Measurements from ENCODE around the gene MKLN1. TPM values are rescaled to one million over a fixed set of nuclear protein-coding genes. Genes with fewer than 3 reads are reported as not detected.
"Not testable (repeated sequence)": the region's sequence is repeated elsewhere in the genome, so short reads cannot be mapped to it uniquely, and the experiment has no call there.

Gene MKLN1
- total and polyA plus RNA-seq, 10 of the 15 experiments (the other 5 are each of a cell fraction or from before 2014, with no cell fraction given): 13.6 to 55.8 (median 29.3) TPM

DNA sequence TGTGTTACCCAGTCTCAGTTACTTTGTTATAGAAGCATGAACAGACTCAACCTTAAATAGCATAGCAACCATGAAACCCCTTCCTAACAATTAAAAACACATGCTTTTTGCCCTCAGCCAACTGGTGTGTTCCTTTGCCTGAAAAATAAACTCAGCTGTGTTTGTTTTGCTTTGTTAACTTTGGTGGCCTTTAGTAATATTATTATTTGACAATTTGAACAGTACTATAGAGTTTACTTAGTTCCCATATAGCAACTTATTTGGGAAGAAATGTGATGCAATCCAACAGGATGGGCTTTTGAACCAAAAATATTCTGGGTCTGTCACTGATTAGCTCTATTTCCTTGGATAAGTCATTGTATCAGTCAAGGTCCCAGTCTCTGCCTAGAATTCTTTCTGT is 22.5 kb upstream of the MKLN1 start (continued):
- TF ChIP-seq, protein P1, sequence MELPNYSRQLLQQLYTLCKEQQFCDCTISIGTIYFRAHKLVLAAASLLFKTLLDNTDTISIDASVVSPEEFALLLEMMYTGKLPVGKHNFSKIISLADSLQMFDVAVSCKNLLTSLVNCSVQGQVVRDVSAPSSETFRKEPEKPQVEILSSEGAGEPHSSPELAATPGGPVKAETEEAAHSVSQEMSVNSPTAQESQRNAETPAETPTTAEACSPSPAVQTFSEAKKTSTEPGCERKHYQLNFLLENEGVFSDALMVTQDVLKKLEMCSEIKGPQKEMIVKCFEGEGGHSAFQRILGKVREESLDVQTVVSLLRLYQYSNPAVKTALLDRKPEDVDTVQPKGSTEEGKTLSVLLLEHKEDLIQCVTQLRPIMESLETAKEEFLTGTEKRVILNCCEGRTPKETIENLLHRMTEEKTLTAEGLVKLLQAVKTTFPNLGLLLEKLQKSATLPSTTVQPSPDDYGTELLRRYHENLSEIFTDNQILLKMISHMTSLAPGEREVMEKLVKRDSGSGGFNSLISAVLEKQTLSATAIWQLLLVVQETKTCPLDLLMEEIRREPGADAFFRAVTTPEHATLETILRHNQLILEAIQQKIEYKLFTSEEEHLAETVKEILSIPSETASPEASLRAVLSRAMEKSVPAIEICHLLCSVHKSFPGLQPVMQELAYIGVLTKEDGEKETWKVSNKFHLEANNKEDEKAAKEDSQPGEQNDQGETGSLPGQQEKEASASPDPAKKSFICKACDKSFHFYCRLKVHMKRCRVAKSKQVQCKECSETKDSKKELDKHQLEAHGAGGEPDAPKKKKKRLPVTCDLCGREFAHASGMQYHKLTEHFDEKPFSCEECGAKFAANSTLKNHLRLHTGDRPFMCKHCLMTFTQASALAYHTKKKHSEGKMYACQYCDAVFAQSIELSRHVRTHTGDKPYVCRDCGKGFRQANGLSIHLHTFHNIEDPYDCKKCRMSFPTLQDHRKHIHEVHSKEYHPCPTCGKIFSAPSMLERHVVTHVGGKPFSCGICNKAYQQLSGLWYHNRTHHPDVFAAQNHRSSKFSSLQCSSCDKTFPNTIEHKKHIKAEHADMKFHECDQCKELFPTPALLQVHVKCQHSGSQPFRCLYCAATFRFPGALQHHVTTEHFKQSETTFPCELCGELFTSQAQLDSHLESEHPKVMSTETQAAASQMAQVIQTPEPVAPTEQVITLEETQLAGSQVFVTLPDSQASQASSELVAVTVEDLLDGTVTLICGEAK (IDR thresholded peaks at IDR 0.05; ENCODE audit: borderline replicate concordance): no peak
- no peak for TF ChIP-seq ZNF622 (IDR thresholded peaks at IDR 0.05)
- no peak for TF ChIP-seq SIX5 (IDR thresholded peaks at IDR 0.05; ENCODE audit: low read depth, low read length, severe bottlenecking)
- TF ChIP-seq RCOR1 (conservative IDR thresholded peaks at IDR 0.05; ENCODE audit: low read depth, low read length): no peak
- TF ChIP-seq KLF5 (IDR thresholded peaks at IDR 0.05; ENCODE audit: partially characterized antibody): no peak

DNA sequence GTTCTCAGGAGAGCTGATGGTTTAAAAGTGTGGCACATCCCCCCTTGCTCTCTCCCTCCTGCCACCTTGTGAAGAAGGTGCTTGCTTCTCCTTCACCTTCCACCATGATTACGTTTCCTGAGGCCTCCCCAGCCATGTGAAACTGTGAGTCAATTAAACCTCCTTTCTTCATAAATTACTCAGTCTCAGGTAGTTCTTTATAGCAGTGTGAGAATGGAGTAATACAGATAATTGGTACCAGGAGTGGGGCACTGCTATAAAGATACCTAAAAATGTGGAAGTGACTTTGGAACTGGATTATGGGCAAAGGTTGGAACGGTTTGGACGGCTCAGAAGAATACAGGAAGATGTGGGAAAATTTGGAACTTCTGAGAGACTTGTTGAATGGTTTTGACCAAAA is 21.6 kb upstream of the MKLN1 start:
- H4K20me1 ChIP-seq (ENCODE audit: control insufficient read depth, insufficient read depth); POLR2A ChIA-PET; H3K79me2 ChIP-seq (ENCODE audit: control insufficient read depth, insufficient read depth, low read length); H3K4me3 ChIP-seq; BruUV-seq (replicated peaks); ATAC-seq; in situ Hi-C loops (cut with MboI); H3K9me3 ChIP-seq (replicated peaks; ENCODE audit: control insufficient read depth, insufficient read depth, low read length); H3K36me3 ChIP-seq (ENCODE audit: control insufficient read depth in 2 of 2, insufficient read depth in 2 of 2, low read length in 1 of 2); H3K9ac ChIP-seq (ENCODE audit: control insufficient read depth, insufficient read depth, low read length); intact Hi-C loops (cut with micrococcal nuclease; ENCODE audit: unreplicated experiment); FAIRE-seq; DNase-seq (ENCODE audit: low read depth, low spot score); H3K27ac ChIP-seq (ENCODE audit: control insufficient read depth, insufficient read depth); H3K4me1 ChIP-seq (ENCODE audit: control insufficient read depth, insufficient read depth, low read length); H3K4me2 ChIP-seq (ENCODE audit: control insufficient read depth, insufficient read depth); H2AFZ ChIP-seq (ENCODE audit: control insufficient read depth, low read depth, low read length); H3K27me3 ChIP-seq (replicated peaks in 1 of 2; ENCODE audit: control insufficient read depth in 2 of 2, insufficient read depth in 2 of 2, low read length in 1 of 2); RAD21 ChIA-PET (ENCODE audit: unreplicated experiment): not testable (repeated sequence)
- CTCF ChIA-PET: interaction anchor here (1.0 kb wide), 1 partner anchor 107 kb away, joined by 3 read pairs; no protein-coding TSS in a partner anchor
- 66% methylated on average over 3 of the region's 3 CpGs for WGBS (ENCODE audit: insufficient coverage, insufficient replicate concordance, low lambda C conversion rate, missing lambda C conversion rate)
- SMC1A ChIA-PET (ENCODE audit: uncharacterized antibody, unreplicated experiment): interaction anchor here (1.1 to 1.8 kb wide), 4 partner anchors 11 to 237 kb away, joined by 3 to 7 read pairs (median 5); no protein-coding TSS in a partner anchor

All from GM12878 (cell line).